Osteoblast (primary cell): Measurements from ENCODE around the gene MTCL1. TPM values are rescaled to one million over a fixed set of nuclear protein-coding genes. Genes with fewer than 3 reads are reported as not detected.

Experiments
- DNase-seq: peaks from one replicate; pipeline ENCODE4 v3.0.0; 2011; ENCODE audit warnings: low spot score, mixed read lengths; ENCODE audit not compliant: insufficient read length; ENCODE audit errors: missing footprints
- H2AFZ ChIP-seq: 2 replicates; pipeline ENCODE4 v1.6.0; 2011; ENCODE audit warnings: mild to moderate bottlenecking, low read length
- H3K27ac ChIP-seq: 2 replicates; pipeline ENCODE4 v1.5.1; 2011; ENCODE audit warnings: mild to moderate bottlenecking, low read depth, low read length, moderate library complexity
- H3K27me3 ChIP-seq: 2 replicates; pipeline ENCODE4 v1.6.0; 2012; ENCODE audit warnings: mild to moderate bottlenecking, control low read depth, inconsistent platforms, low read length, moderate library complexity; ENCODE audit not compliant: insufficient read depth
- H3K36me3 ChIP-seq: 2 replicates; pipeline ENCODE4 v1.5.1; 2011; ENCODE audit warnings: mild to moderate bottlenecking, low read length, control low read depth, moderate library complexity; ENCODE audit not compliant: insufficient read depth
- H3K4me1 ChIP-seq: 2 replicates; pipeline ENCODE4 v1.5.1; 2011; ENCODE audit warnings: mild to moderate bottlenecking, low read length, control low read depth, moderate library complexity; ENCODE audit not compliant: insufficient read depth
- H3K4me2 ChIP-seq: 2 replicates; pipeline ENCODE4 v1.6.0; 2011; ENCODE audit warnings: mild to moderate bottlenecking, low read length; ENCODE audit not compliant: insufficient read depth
- H3K4me3 ChIP-seq: fragments of 200-600 bp; sonication (generic); 3 replicates; pipeline ENCODE4 v1.5.1; 2012; ENCODE audit warnings: mild to moderate bottlenecking, low read length, inconsistent platforms; ENCODE audit not compliant: insufficient read depth
- H3K79me2 ChIP-seq: 2 replicates; pipeline ENCODE4 v1.6.0; 2012; ENCODE audit warnings: mild to moderate bottlenecking, low read length, control low read depth, inconsistent platforms; ENCODE audit not compliant: insufficient read depth
- H3K9me3 ChIP-seq: 2 replicates; pipeline ENCODE4 v1.5.1; 2011; ENCODE audit warnings: low read depth, low read length, control low read depth
- H4K20me1 ChIP-seq: 2 replicates; pipeline ENCODE4 v1.6.0; 2012; ENCODE audit warnings: mild to moderate bottlenecking, low read length, control low read depth; ENCODE audit not compliant: insufficient read depth
- total RNA-seq: library from RNA; depleted of rRNA; stranded (reverse); fragments of >200 nt; gene quantifications from 2 replicates; pipeline ENCODE4 v1.2.3, GENCODE V29; 2012
- TF ChIP-seq, protein P1 (sequence below): IDR thresholded peaks from 2 replicates; pipeline ENCODE4 v1.5.1; 2011; ENCODE audit warnings: mild to moderate bottlenecking, low read depth, low read length, moderate library complexity; ENCODE audit errors: extremely low read depth

The MTCL1 gene
- total RNA-seq, 1 donor, result 38.0 TPM

DNA sequence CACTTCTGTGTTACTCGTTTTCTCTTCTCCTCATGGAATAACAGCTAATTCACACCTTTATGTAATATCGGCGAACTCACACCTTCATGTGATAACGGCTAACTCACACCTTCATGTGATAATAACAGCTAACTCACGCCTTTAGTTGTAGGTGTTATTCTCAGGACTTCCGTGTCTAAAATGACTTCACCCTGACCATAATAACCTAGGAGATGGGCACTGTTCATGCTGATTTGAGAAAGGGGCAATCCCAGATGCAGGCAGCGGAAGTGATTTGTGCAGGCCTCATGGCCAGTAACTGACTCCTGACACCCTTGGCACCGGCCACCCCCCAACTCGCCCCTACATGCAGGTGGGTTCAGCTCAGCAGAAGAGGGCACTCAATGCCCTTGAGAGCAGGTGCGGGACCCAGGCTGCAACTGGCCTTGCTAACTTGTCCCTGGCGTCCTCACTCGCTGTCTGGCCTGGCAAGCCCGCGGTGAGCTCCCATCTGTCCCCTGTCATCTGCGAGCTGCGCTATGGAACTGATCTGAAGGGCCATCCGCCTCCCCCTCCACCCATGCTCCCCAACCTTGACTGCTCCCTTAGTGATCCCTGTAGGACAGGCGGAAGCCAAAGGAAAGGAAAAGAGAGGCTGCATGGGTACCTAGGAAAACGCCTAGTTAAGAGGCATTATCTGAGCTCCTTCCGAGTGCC lies 42.6 kb upstream of the MTCL1 start:
- TF ChIP-seq, protein P1, sequence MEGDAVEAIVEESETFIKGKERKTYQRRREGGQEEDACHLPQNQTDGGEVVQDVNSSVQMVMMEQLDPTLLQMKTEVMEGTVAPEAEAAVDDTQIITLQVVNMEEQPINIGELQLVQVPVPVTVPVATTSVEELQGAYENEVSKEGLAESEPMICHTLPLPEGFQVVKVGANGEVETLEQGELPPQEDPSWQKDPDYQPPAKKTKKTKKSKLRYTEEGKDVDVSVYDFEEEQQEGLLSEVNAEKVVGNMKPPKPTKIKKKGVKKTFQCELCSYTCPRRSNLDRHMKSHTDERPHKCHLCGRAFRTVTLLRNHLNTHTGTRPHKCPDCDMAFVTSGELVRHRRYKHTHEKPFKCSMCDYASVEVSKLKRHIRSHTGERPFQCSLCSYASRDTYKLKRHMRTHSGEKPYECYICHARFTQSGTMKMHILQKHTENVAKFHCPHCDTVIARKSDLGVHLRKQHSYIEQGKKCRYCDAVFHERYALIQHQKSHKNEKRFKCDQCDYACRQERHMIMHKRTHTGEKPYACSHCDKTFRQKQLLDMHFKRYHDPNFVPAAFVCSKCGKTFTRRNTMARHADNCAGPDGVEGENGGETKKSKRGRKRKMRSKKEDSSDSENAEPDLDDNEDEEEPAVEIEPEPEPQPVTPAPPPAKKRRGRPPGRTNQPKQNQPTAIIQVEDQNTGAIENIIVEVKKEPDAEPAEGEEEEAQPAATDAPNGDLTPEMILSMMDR, result no peak
- no peaks in the 10 kb centered on the region for H3K9me3 ChIP-seq
- no peaks in the 10 kb centered on the region for H4K20me1 ChIP-seq
- no peak overlapping the region for H3K4me2 ChIP-seq
- H3K36me3 ChIP-seq, result no peaks in the 10 kb centered on the region
- H3K79me2 ChIP-seq, result no peaks in the 10 kb centered on the region
- peaks cover 6% of the 10 kb centered on the region for H3K4me1 ChIP-seq
- no peak overlapping the region for H3K27ac ChIP-seq
- H3K4me3 ChIP-seq, result no peak overlapping the region
- DNase-seq, result no peak
- H3K27me3 ChIP-seq, result no peaks in the 10 kb centered on the region
- H2AFZ ChIP-seq, result no peak overlapping the region

DNA sequence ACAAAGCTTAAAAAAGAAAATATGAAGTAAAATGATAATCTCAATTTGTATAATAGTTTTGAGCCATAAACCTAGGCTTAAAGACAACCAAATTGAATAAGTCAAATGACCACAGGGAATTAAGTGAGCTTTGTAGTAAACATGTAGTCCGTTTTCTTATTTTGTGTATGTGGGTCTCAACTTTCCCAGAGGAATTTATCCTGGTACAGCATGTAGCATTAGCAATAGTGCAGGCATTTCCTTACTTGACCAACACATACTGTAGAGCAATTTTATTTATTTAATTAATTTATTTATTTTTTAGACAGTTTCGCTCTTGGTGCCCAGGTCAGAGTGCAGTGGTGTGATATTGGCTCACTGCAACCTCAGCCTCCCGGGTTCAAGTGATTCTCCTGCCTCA lies 37.5 kb upstream of the MTCL1 start:
- no peak for DNase-seq
- no peak overlapping the region for H3K4me2 ChIP-seq
- H3K4me1 ChIP-seq, result peaks cover 6% of the 10 kb centered on the region
- H3K36me3 ChIP-seq, result no peaks in the 10 kb centered on the region
- H3K9me3 ChIP-seq, result no peaks in the 10 kb centered on the region
- H2AFZ ChIP-seq, result no peak overlapping the region
- no peak overlapping the region for H3K27ac ChIP-seq
- TF ChIP-seq, protein P1, result no peak
- no peaks in the 10 kb centered on the region for H4K20me1 ChIP-seq
- H3K4me3 ChIP-seq, result no peak overlapping the region
- H3K79me2 ChIP-seq, result no peaks in the 10 kb centered on the region
- H3K27me3 ChIP-seq, result no peaks in the 10 kb centered on the region

DNA sequence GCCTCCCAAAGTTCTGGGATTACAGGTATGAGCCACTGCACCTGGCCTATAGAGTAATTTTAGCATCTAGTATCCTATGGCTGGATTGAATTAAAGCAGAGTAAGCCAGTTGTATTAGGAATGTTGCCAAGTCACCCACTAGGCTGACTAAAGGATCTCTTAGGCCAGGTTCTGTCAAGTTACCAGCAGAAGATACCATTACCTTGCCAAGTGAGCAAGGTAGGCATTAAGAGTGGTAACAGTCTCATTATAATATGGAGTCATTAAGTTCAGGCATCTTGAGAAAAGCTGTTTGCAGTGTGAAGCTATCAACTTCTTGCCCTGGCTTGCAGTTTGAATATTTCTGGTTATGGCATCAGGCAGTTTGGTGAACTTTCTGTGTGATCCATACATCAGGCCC lies 37.0 kb upstream of the MTCL1 start:
- no peaks in the 10 kb centered on the region for H4K20me1 ChIP-seq
- H3K4me2 ChIP-seq, result no peak overlapping the region
- no peaks in the 10 kb centered on the region for H3K9me3 ChIP-seq
- no peaks in the 10 kb centered on the region for H3K79me2 ChIP-seq
- H3K4me3 ChIP-seq, result no peak overlapping the region
- peaks cover 6% of the 10 kb centered on the region for H3K4me1 ChIP-seq
- TF ChIP-seq, protein P1, result no peak
- no peak overlapping the region for H2AFZ ChIP-seq
- no peaks in the 10 kb centered on the region for H3K27me3 ChIP-seq
- no peak overlapping the region for H3K27ac ChIP-seq
- no peaks in the 10 kb centered on the region for H3K36me3 ChIP-seq
- no peak for DNase-seq

DNA sequence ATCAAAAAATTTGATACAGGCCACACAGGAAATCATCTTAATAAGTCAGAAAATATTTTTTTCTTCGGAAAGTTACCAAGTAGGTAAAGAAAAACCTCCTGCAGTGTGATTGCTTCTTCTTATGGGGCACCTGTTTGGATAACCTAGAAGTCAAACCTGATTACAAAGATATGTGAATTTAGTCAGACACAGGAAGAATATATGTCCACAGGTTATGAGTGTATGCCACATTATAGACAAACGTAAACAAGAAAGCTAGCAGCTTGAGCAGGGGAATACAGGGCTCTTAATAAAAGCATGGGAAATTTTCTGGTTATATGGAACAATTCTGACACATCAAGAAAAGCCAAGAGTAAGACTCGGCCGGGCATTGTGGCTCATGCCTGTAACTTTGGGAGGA lies 35.8 kb upstream of the MTCL1 start:
- H3K36me3 ChIP-seq, result no peaks in the 10 kb centered on the region
- H3K4me3 ChIP-seq, result no peak overlapping the region
- H4K20me1 ChIP-seq, result no peaks in the 10 kb centered on the region
- no peak overlapping the region for H3K27ac ChIP-seq
- H3K9me3 ChIP-seq, result no peaks in the 10 kb centered on the region
- no peaks in the 10 kb centered on the region for H3K27me3 ChIP-seq
- H3K79me2 ChIP-seq, result no peaks in the 10 kb centered on the region
- no peak overlapping the region for H2AFZ ChIP-seq
- no peak overlapping the region for H3K4me2 ChIP-seq
- no peak for DNase-seq
- H3K4me1 ChIP-seq, result peaks cover 6% of the 10 kb centered on the region
- TF ChIP-seq, protein P1, result no peak
